ENCODE data around the gene CCDC8.

CCDC8 gene, protein sequence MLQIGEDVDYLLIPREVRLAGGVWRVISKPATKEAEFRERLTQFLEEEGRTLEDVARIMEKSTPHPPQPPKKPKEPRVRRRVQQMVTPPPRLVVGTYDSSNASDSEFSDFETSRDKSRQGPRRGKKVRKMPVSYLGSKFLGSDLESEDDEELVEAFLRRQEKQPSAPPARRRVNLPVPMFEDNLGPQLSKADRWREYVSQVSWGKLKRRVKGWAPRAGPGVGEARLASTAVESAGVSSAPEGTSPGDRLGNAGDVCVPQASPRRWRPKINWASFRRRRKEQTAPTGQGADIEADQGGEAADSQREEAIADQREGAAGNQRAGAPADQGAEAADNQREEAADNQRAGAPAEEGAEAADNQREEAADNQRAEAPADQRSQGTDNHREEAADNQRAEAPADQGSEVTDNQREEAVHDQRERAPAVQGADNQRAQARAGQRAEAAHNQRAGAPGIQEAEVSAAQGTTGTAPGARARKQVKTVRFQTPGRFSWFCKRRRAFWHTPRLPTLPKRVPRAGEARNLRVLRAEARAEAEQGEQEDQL

DNA sequence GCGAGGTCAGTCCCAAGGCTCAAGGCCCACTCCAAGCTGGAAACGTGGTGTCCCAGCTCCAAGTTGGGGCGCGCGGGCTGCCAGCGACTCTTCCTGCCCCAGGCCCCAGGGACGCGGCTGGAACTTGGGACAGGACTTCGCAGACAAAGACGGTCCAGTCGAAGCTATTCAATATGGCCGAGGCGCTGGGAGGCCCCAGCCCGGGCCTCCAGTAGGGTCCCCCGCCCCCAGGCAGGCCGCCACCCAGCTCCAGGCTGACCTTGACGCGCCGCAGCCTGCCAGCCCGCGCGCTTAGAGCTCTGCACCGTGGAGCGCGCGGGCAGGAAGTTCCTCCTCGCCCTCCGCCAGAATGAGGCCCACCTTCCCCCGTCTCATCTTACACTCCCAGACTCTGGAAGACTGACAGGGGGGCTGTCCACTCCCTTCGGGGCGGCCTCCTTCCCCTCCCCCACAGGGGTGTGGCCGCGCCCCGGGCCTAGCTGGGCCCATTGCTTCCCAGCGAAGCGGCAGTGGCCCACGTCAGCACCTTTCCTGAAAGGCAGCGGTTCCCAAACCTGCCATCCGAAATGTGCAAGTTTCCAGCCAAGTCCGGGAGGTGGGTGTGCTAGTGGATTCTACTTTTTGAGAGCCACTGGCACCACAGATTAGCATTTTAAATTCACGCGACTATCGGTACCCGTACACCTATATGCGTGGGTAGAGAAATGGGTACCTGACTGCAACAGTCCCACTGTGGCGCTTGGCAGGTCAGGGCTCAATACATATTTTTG, at the start of gene CCDC8:
Gene CCDC8, minus strand, starts transcription at position 303 of the 770 bp plus-strand sequence. CDS start 754 bp downstream, outside the sequence.
- H3K4me3 ChIP-seq (ENCODE audit: low read depth, low read length): peak within 1 kb of the TSS; percentile 69
- H3K9me3 ChIP-seq (ENCODE audit: control insufficient read depth, insufficient read depth, low read length): no peaks in the 10 kb centered on the region
- H3K4me1 ChIP-seq (ENCODE audit: control insufficient read depth, insufficient read depth, low read length): no peaks in the 10 kb centered on the region
- peak within 1 kb of the TSS; percentile 70 for H3K9ac ChIP-seq (ENCODE audit: low read depth, low read length)
- peaks cover 5% of the 10 kb centered on the region for H3K27me3 ChIP-seq (ENCODE audit: control insufficient read depth, insufficient read depth, low read length)
- no peaks in the 10 kb centered on the region for H3K36me3 ChIP-seq (ENCODE audit: control insufficient read depth, insufficient read depth, low read length)

DNA sequence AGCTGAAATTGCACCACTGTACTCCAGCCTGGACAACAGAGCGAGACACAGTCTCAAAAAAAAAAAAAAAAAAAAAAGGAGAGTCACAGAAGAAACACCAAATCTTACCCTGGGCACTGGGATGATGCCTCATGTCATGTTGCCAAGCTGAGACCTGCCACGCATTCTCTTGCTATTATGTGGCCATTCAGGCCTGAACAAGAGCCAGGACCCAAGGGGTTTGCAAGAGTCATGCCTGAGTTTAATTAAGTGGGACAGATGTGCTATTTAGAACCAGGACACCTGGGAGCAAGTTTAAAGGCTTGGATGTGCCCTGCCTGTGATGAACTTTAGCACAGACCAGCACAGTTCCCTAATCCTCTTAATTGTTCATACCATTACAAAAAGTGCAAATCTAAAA, 48.2 kb upstream of the CCDC8 start:
- no peaks in the 10 kb centered on the region for H3K4me1 ChIP-seq (ENCODE audit: control insufficient read depth, insufficient read depth, low read length)
- no peaks in the 10 kb centered on the region for H3K36me3 ChIP-seq (ENCODE audit: control insufficient read depth, insufficient read depth, low read length)
- H3K9ac ChIP-seq (ENCODE audit: low read depth, low read length): no peak overlapping the region
- H3K9me3 ChIP-seq (ENCODE audit: control insufficient read depth, insufficient read depth, low read length): no peaks in the 10 kb centered on the region
- no peaks in the 10 kb centered on the region for H3K27me3 ChIP-seq (ENCODE audit: control insufficient read depth, insufficient read depth, low read length)
- H3K4me3 ChIP-seq (ENCODE audit: low read depth, low read length): no peak overlapping the region

DNA sequence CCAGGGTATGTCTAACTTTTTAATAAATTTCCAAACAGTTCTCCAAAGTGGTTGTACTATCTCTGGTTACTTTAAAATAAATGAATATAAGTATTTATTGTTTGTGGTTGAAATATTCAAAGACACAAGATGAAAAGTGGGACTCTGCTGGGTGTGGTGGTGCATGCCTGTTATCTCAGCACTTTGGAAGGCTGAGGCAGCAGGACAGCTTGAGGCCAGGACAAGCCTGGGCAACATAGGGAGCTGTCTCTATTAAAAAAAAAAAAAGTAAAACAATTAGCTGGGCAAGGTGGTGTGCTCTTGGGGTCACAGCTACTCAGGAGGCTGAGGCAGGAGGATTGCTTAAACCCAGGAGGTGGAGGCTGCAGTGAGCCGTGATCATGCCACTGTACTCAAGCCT, 47.6 kb upstream of the CCDC8 start:
- Histone ChIP-seq H3K27me3 (ENCODE audit: control insufficient read depth, insufficient read depth, low read length) (no peaks in the 10 kb centered on the region), H3K9me3 (ENCODE audit: control insufficient read depth, insufficient read depth, low read length) (no peaks in the 10 kb centered on the region), H3K36me3 (ENCODE audit: control insufficient read depth, insufficient read depth, low read length) (no peaks in the 10 kb centered on the region), H3K4me3 (ENCODE audit: low read depth, low read length) (no peak overlapping the region), H3K9ac (ENCODE audit: low read depth, low read length) (no peak overlapping the region), H3K4me1 (ENCODE audit: control insufficient read depth, insufficient read depth, low read length) (no peaks in the 10 kb centered on the region)

DNA sequence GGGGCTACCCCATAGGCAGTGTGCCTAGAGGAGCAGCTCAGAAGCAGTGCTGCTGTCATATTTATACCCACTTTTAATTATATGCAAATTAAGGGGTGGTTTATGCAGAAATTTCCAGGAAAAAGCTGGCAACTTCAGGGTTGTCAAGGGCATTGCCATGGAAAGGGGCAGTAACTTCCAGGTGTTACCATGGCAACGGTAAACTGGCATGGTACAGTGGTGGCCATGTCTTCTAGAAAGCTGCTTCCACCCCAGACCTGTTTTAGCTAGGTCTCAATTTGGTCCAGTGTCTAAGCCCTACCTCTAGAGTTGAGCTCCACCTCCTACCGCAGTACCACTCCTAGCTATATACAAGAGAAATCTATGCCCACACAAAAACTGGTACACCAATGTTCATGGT, 46.7 kb upstream of the CCDC8 start:
- no peaks in the 10 kb centered on the region for H3K27me3 ChIP-seq (ENCODE audit: control insufficient read depth, insufficient read depth, low read length)
- H3K9ac ChIP-seq (ENCODE audit: low read depth, low read length): no peak overlapping the region
- H3K36me3 ChIP-seq (ENCODE audit: control insufficient read depth, insufficient read depth, low read length): no peaks in the 10 kb centered on the region
- H3K4me3 ChIP-seq (ENCODE audit: low read depth, low read length): no peak overlapping the region
- H3K9me3 ChIP-seq (ENCODE audit: control insufficient read depth, insufficient read depth, low read length): no peaks in the 10 kb centered on the region
- H3K4me1 ChIP-seq (ENCODE audit: control insufficient read depth, insufficient read depth, low read length): no peaks in the 10 kb centered on the region

DNA sequence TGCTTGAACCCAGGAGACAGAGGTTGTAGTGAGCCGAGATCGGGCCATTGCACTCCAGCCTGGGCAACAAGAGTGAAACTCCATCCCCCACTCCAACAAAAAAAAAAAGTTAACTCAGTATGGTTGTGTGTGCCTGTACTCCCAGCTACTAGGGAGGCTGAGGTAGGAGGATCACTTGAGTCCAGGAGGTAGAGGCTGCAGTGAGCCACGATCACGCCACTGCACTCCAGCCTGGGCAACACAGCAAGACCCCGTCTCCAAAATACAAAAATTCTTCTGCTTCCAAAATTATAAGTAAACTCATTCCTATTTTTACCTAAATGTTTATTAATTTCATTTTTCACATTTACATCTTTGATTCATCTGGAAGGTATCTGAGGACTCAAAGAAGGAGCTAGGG, 43.6 kb upstream of the CCDC8 start:
- Histone ChIP-seq H3K36me3 (ENCODE audit: control insufficient read depth, insufficient read depth, low read length) (no peaks in the 10 kb centered on the region), H3K27me3 (ENCODE audit: control insufficient read depth, insufficient read depth, low read length) (no peaks in the 10 kb centered on the region), H3K9ac (ENCODE audit: low read depth, low read length) (no peak overlapping the region), H3K9me3 (ENCODE audit: control insufficient read depth, insufficient read depth, low read length) (no peaks in the 10 kb centered on the region), H3K4me1 (ENCODE audit: control insufficient read depth, insufficient read depth, low read length) (no peaks in the 10 kb centered on the region), H3K4me3 (ENCODE audit: low read depth, low read length) (no peak overlapping the region)

DNA sequence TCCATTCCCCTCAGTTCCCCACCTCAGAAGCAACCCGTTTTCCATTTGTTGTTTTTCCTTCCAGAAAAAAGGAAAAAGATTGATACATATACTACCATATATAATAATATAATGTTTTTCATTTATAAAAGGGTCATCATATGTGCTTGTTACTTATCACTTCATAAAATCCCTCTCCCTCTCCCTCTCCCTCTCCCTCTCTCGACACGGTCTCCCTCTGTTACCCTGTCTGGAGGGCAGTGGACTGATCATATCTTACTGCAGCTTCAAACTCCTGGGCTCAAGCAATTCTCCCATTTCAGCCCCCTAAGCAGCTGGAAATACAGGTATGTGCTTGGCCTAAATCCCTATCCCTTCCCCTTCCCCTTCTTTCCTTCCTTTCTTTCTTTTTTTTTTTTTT, 40.9 kb upstream of the CCDC8 start:
- H3K27me3 ChIP-seq (ENCODE audit: control insufficient read depth, insufficient read depth, low read length): no peaks in the 10 kb centered on the region
- no peak overlapping the region for H3K4me3 ChIP-seq (ENCODE audit: low read depth, low read length)
- H3K36me3 ChIP-seq (ENCODE audit: control insufficient read depth, insufficient read depth, low read length): no peaks in the 10 kb centered on the region
- no peak overlapping the region for H3K9ac ChIP-seq (ENCODE audit: low read depth, low read length)
- H3K4me1 ChIP-seq (ENCODE audit: control insufficient read depth, insufficient read depth, low read length): no peaks in the 10 kb centered on the region
- H3K9me3 ChIP-seq (ENCODE audit: control insufficient read depth, insufficient read depth, low read length): no peaks in the 10 kb centered on the region

DNA sequence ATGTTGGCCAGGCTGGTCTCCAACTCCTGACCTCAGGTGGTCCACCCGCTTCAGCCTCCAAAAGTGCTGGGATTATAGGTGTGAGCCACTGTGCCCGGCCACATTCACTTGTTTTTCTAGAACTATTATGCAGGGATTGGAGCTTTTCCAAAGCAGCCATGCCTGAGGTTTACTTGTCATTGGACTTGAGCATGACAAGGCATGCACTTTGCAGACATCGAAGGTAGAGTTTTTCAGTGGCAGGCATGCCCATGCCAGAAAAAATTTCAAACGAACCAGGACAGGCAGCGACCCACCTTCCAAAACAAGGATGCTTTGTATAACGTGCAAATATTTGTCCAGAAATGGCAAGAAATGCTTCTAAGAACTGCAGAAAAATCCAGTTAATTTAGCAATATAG, 40.3 kb upstream of the CCDC8 start:
- Histone ChIP-seq H3K9me3 (ENCODE audit: control insufficient read depth, insufficient read depth, low read length) (no peaks in the 10 kb centered on the region), H3K36me3 (ENCODE audit: control insufficient read depth, insufficient read depth, low read length) (no peaks in the 10 kb centered on the region), H3K9ac (ENCODE audit: low read depth, low read length) (no peak overlapping the region), H3K4me3 (ENCODE audit: low read depth, low read length) (no peak overlapping the region), H3K27me3 (ENCODE audit: control insufficient read depth, insufficient read depth, low read length) (no peaks in the 10 kb centered on the region), H3K4me1 (ENCODE audit: control insufficient read depth, insufficient read depth, low read length) (no peaks in the 10 kb centered on the region)

DNA sequence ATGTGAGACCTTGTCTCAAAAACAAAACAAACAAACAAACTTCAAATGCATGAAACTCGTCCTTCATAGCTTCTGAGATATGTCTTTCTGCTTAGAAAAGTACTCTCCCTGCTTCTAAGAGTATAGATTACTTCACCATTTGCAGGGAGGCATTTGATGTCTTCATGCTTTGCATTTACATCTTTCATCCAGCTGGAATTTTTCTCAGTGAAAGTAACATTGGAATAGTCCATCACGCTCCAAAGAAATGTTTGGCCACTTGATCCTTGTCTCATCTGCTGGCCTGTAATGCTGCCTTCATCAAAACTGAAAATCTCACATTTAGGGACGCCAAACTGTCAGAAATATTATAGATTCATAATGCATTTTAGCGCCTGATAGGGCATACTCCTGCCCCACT, 38.8 kb upstream of the CCDC8 start:
- H3K36me3 ChIP-seq (ENCODE audit: control insufficient read depth, insufficient read depth, low read length): no peaks in the 10 kb centered on the region
- H3K4me3 ChIP-seq (ENCODE audit: low read depth, low read length): no peak overlapping the region
- no peaks in the 10 kb centered on the region for H3K27me3 ChIP-seq (ENCODE audit: control insufficient read depth, insufficient read depth, low read length)
- H3K9ac ChIP-seq (ENCODE audit: low read depth, low read length): no peak overlapping the region
- H3K4me1 ChIP-seq (ENCODE audit: control insufficient read depth, insufficient read depth, low read length): no peaks in the 10 kb centered on the region
- no peaks in the 10 kb centered on the region for H3K9me3 ChIP-seq (ENCODE audit: control insufficient read depth, insufficient read depth, low read length)

DNA sequence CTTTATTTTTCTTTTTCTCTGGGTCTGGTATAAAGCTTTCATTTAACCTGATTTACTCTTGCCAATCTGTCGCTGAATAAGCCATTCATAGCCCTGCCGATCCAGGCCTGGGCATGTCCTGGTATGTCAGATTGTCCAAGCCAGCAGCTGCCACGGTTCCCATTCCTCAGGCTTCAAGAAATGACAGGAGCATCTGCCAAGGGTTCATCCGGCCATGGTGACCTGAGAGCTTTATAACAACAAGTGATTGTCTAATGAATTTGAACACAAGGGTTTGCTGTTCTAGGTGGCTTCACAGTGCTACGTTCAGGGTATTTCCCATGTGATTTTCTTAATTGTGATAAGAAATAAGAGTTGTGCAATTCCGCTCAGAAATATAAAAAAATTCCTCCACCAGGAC, 38.0 kb upstream of the CCDC8 start:
- Histone ChIP-seq H3K9me3 (ENCODE audit: control insufficient read depth, insufficient read depth, low read length) (no peaks in the 10 kb centered on the region), H3K4me1 (ENCODE audit: control insufficient read depth, insufficient read depth, low read length) (no peaks in the 10 kb centered on the region), H3K4me3 (ENCODE audit: low read depth, low read length) (no peak overlapping the region), H3K27me3 (ENCODE audit: control insufficient read depth, insufficient read depth, low read length) (no peaks in the 10 kb centered on the region), H3K9ac (ENCODE audit: low read depth, low read length) (no peak overlapping the region), H3K36me3 (ENCODE audit: control insufficient read depth, insufficient read depth, low read length) (no peaks in the 10 kb centered on the region)

DNA sequence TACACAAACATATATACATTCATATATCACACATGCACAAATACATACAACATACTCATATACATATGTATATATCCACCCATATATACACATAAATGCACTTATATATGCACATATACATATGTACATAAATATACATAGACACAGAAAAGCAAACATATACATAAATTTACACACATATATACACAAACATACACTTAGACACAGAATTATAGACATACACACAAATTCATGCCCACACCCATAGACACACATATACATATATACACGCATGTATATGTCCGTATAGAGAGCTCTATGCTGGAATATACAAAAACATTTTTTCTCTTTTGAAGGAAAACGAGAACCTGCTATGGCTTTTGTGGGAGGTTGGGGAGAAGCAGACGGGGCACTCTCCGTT, 37.4 kb upstream of the CCDC8 start:
- no peak overlapping the region for H3K4me3 ChIP-seq (ENCODE audit: low read depth, low read length)
- no peak overlapping the region for H3K9ac ChIP-seq (ENCODE audit: low read depth, low read length)
- no peaks in the 10 kb centered on the region for H3K4me1 ChIP-seq (ENCODE audit: control insufficient read depth, insufficient read depth, low read length)
- no peaks in the 10 kb centered on the region for H3K36me3 ChIP-seq (ENCODE audit: control insufficient read depth, insufficient read depth, low read length)
- no peaks in the 10 kb centered on the region for H3K9me3 ChIP-seq (ENCODE audit: control insufficient read depth, insufficient read depth, low read length)
- H3K27me3 ChIP-seq (ENCODE audit: control insufficient read depth, insufficient read depth, low read length): no peaks in the 10 kb centered on the region

DNA sequence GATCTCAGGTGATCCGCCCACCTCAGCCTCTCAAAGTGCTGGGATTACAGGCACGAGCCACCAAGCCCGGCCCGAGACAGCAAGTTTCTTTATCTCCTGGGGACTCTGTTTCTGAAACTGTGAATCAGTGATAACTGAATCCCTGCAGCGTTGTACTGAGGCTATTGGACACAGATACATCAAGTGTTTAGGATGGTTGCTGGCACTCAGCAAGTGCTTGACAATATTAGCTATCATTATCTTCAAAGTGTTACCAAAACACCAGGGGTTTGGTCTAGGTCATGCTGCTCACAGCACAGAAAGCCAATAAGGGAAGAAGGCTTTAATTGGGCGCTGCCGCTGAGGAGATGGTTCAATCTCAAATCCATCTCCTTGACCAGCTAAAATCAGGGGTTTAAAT, 35.9 kb upstream of the CCDC8 start:
- Histone ChIP-seq H3K4me3 (ENCODE audit: low read depth, low read length) (no peak overlapping the region), H3K36me3 (ENCODE audit: control insufficient read depth, insufficient read depth, low read length) (no peaks in the 10 kb centered on the region), H3K9ac (ENCODE audit: low read depth, low read length) (no peak overlapping the region), H3K27me3 (ENCODE audit: control insufficient read depth, insufficient read depth, low read length) (no peaks in the 10 kb centered on the region), H3K4me1 (ENCODE audit: control insufficient read depth, insufficient read depth, low read length) (no peaks in the 10 kb centered on the region), H3K9me3 (ENCODE audit: control insufficient read depth, insufficient read depth, low read length) (no peaks in the 10 kb centered on the region)

DNA sequence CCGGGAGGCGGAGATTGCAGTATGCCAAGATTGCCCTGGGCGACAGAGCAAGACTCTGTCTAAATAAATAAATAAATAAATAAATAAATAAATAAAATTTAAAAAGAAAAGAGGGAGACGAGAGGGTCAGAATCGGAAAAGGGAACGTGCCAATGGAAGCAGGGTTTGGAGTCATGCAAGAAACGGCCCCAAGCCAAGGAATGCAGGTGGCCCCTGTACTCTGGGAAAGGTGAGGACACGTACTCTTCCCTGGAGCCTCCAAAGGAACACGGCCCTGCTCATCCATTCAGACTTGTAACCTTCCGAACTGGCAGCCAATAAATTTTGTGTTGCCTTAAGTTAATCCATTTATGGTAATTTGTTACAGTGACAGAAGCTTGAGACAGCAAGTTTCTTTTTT, 35.2 kb upstream of the CCDC8 start:
- Histone ChIP-seq H3K36me3 (ENCODE audit: control insufficient read depth, insufficient read depth, low read length) (no peaks in the 10 kb centered on the region), H3K4me1 (ENCODE audit: control insufficient read depth, insufficient read depth, low read length) (no peaks in the 10 kb centered on the region), H3K4me3 (ENCODE audit: low read depth, low read length) (no peak overlapping the region), H3K27me3 (ENCODE audit: control insufficient read depth, insufficient read depth, low read length) (no peaks in the 10 kb centered on the region), H3K9ac (ENCODE audit: low read depth, low read length) (no peak overlapping the region), H3K9me3 (ENCODE audit: control insufficient read depth, insufficient read depth, low read length) (no peaks in the 10 kb centered on the region)

All from iPS-15b (cell line).